Measurements from ENCODE around the gene HEPN1.

DNA sequence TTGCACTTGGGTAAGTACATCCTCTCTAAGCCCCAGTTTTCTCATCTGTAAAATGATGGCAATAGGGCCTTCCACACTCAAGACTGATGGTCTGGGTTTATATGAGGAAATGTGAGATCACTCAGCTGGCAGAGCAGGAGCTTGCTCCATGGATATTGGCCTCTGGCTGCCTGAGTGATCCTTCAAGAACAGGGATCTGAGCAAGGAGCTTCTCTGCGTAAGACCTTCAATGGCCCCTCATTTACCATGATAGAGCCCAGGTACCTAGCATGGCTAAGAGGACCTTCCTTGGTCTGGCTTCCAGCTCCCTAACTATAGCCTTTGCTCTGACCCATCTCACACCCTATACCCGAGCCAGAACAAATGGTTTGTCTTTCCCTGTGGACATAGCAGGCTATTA is 26.9 kb upstream of the HEPN1 start:
- TF ChIP-seq YY1 (IDR thresholded peaks at IDR 0.05; ENCODE audit: insufficient read depth, insufficient read length) = no peak
- no peak for TF ChIP-seq ZNF274 (IDR thresholded peaks at IDR 0.05; ENCODE audit: low read depth, low read length)
- TF ChIP-seq SUZ12 (IDR thresholded peaks at IDR 0.05; ENCODE audit: extremely low read depth, insufficient read depth, insufficient read length) = no peak

All from NT2/D1 (cell line).